Hepatocyte (in vitro differentiated cells): ENCODE results near the gene BCL2L15. TPM values are rescaled to one million over a fixed set of nuclear protein-coding genes. Genes with fewer than 3 reads are reported as not detected.
"Not testable (repeated sequence)": the region's sequence is repeated elsewhere in the genome, so short reads cannot be mapped to it uniquely, and the experiment has no call there.

Source experiments
- DNase-seq: peaks from one replicate; pipeline ENCODE4 v3.0.0-alpha.2; 2016; ENCODE audit warnings: low spot score
- H2AFZ ChIP-seq: fragments of 200-600 bp; sonication (generic); 2 replicates; pipeline ENCODE4 v1.6.0; 2016; ENCODE audit warnings: antibody characterized with exemption, mild to moderate bottlenecking
- H3K27ac ChIP-seq: fragments of 200-600 bp; sonication (generic); 2 replicates; pipeline ENCODE4 v1.5.1; 2016; ENCODE audit warnings: mild to moderate bottlenecking
- H3K27me3 ChIP-seq: fragments of 200-600 bp; sonication (generic); 2 replicates; pipeline ENCODE4 v1.6.1; 2016
- H3K36me3 ChIP-seq: fragments of 200-600 bp; sonication (generic); replicated peaks from 2 replicates; pipeline ENCODE4 v1.5.1; 2016; ENCODE audit warnings: low read depth; ENCODE audit not compliant: insufficient read depth
- H3K4me1 ChIP-seq: fragments of 200-600 bp; sonication (generic); 2 replicates; pipeline ENCODE4 v1.5.1; 2016; ENCODE audit warnings: mild to moderate bottlenecking, moderate library complexity; ENCODE audit not compliant: insufficient read depth
- H3K4me2 ChIP-seq: fragments of 200-600 bp; sonication (generic); 2 replicates; pipeline ENCODE4 v1.6.0; 2016
- H3K4me3 ChIP-seq: fragments of 200-600 bp; sonication (generic); 2 replicates; pipeline ENCODE4 v1.5.1; 2016; ENCODE audit warnings: mild to moderate bottlenecking
- H3K79me2 ChIP-seq: fragments of 200-600 bp; sonication (generic); 2 replicates; pipeline ENCODE4 v1.6.0; 2017; ENCODE audit warnings: mild to moderate bottlenecking
- H3K9me2 ChIP-seq: fragments of 200-600 bp; sonication (generic); replicated peaks from 2 replicates; pipeline ENCODE4 v1.6.0; 2017; ENCODE audit warnings: mild to moderate bottlenecking; ENCODE audit not compliant: insufficient read depth
- H3K9me3 ChIP-seq: fragments of 200-600 bp; sonication (generic); 2 replicates; pipeline ENCODE4 v1.5.1; 2016; ENCODE audit warnings: low read depth, mild to moderate bottlenecking
- H4K20me1 ChIP-seq: fragments of 200-600 bp; sonication (generic); 2 replicates; pipeline ENCODE4 v1.6.0; 2016; ENCODE audit warnings: mild to moderate bottlenecking; ENCODE audit not compliant: insufficient read depth, poor library complexity, severe bottlenecking
- EZH2 ChIP-seq: fragments of 200-600 bp; sonication (generic); IDR thresholded peaks from 2 replicates; pipeline ENCODE4 v1.6.1; 2016; ENCODE audit warnings: antibody characterized with exemption, mild to moderate bottlenecking, borderline replicate concordance
- EZH2phosphoT487 ChIP-seq: fragments of 200-600 bp; sonication (generic); IDR thresholded peaks from one replicate; pipeline ENCODE4 v1.6.1; 2018; ENCODE audit warnings: antibody characterized with exemption, mild to moderate bottlenecking, low read depth, moderate library complexity; ENCODE audit not compliant: unreplicated experiment, severe bottlenecking
- WGBS: methylation state at CpG from one replicate; pipeline ENCODE4 v1.1.6; 2016; ENCODE audit warnings: low lambda C conversion rate; ENCODE audit errors: missing lambda C conversion rate; 5-methylcytosine and 5-hydroxymethylcytosine counted together
- polyA plus RNA-seq: library from polyadenylated mRNA; unstranded; fragments of >200 nt; fragmentation: Nextera tagmentation; extraction: Ambion mirVana; gene quantifications from 2 replicates; pipeline ENCODE4 v1.2.1, GENCODE V29; 2016
- total RNA-seq: library from RNA; depleted of rRNA; stranded (reverse); fragments of >200 nt; gene quantifications from 2 replicates; pipeline ENCODE4 v1.2.3, GENCODE V29; 2014
- TF ChIP-seq, protein P1 (sequence below): fragments of 200-600 bp; sonication (generic); IDR thresholded peaks from 2 replicates; pipeline ENCODE4 v1.5.1; 2016; ENCODE audit warnings: antibody characterized with exemption, mild to moderate bottlenecking; ENCODE audit not compliant: poor library complexity

The BCL2L15 gene
- total and polyA plus RNA-seq, 2 experiments from 2014 or later, result 0.66 to 3.0 TPM

DNA sequence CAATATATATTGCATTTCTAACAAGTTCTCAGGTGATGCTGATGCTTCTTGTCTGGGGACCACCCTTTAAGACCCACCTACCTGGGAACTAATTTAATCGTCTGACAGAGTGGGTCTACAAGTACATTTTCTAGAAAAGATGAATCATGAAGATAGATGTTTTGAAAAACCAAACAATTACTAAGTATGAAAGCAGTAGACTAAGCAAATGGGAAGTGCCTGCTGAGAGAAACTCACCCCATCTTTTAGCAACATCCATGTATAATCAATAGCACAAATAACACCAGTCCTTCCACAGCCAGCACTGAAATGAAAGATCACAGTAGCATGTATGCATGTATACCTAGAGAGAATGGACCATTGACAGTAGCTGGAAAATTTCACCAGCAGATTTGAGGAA, 33.1 kb downstream of the BCL2L15 start:
- no peak overlapping the region for H3K27ac ChIP-seq
- H3K4me1 ChIP-seq, result no peaks in the 10 kb centered on the region
- 48% methylated on average over 1 of the region's 1 CpG for WGBS
- H3K9me3 ChIP-seq, result no peaks in the 10 kb centered on the region
- no peak overlapping the region for H2AFZ ChIP-seq
- no peak overlapping the region for H3K4me2 ChIP-seq
- no peaks in the 10 kb centered on the region for H3K27me3 ChIP-seq
- no peaks in the 10 kb centered on the region for H3K79me2 ChIP-seq
- H3K4me3 ChIP-seq, result no peak overlapping the region
- TF ChIP-seq EZH2 (no peak), EZH2phosphoT487 (no peak)
- TF ChIP-seq, protein P1, sequence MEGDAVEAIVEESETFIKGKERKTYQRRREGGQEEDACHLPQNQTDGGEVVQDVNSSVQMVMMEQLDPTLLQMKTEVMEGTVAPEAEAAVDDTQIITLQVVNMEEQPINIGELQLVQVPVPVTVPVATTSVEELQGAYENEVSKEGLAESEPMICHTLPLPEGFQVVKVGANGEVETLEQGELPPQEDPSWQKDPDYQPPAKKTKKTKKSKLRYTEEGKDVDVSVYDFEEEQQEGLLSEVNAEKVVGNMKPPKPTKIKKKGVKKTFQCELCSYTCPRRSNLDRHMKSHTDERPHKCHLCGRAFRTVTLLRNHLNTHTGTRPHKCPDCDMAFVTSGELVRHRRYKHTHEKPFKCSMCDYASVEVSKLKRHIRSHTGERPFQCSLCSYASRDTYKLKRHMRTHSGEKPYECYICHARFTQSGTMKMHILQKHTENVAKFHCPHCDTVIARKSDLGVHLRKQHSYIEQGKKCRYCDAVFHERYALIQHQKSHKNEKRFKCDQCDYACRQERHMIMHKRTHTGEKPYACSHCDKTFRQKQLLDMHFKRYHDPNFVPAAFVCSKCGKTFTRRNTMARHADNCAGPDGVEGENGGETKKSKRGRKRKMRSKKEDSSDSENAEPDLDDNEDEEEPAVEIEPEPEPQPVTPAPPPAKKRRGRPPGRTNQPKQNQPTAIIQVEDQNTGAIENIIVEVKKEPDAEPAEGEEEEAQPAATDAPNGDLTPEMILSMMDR, result no peak
- DNase-seq, result no peak
- H4K20me1 ChIP-seq, result no peaks in the 10 kb centered on the region
- no peaks in the 10 kb centered on the region for H3K36me3 ChIP-seq
- no peaks in the 10 kb centered on the region for H3K9me2 ChIP-seq

DNA sequence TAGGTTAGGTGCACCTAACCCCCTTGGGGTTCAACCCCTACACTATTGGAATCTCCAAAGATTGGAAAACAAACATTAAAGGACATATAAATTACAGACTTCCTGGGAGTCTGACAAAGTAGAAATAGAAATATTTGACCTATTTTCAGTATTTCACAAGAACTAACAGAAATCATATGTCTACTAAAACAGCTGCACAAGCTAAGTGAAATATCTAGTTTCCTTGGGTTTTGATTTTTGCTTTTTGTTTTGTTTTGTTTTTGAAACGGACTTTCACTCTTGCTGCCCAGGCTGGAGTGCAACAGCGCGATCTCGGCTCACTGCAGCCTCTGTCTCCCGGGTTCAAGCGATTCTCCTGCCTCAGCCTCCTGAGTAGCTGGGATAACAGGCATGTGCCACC, 34.7 kb downstream of the BCL2L15 start:
- not testable (repeated sequence) for H3K79me2 ChIP-seq, H3K27ac ChIP-seq, H3K9me2 ChIP-seq, H3K4me1 ChIP-seq, H3K36me3 ChIP-seq, H3K4me2 ChIP-seq, DNase-seq, H2AFZ ChIP-seq, H3K9me3 ChIP-seq, H4K20me1 ChIP-seq, H3K27me3 ChIP-seq, H3K4me3 ChIP-seq
- 98% methylated on average over 6 of the region's 6 CpGs for WGBS

- H3K9me2 ChIP-seq, result no peaks in the 10 kb centered on the region
- DNase-seq, result no peak
- no peaks in the 10 kb centered on the region for H3K36me3 ChIP-seq
- H3K4me2 ChIP-seq, result no peak overlapping the region
- no peaks in the 10 kb centered on the region for H4K20me1 ChIP-seq
- H3K4me1 ChIP-seq, result no peaks in the 10 kb centered on the region
- no peak overlapping the region for H3K4me3 ChIP-seq
- H2AFZ ChIP-seq, result no peak overlapping the region
- H3K27me3 ChIP-seq, result no peaks in the 10 kb centered on the region
- TF ChIP-seq EZH2phosphoT487, result no peak
- TF ChIP-seq, protein P1, result no peak
- TF ChIP-seq EZH2, result no peak
- no peaks in the 10 kb centered on the region for H3K79me2 ChIP-seq
- H3K27ac ChIP-seq, result no peak overlapping the region
- no peaks in the 10 kb centered on the region for H3K9me3 ChIP-seq
- 85% methylated on average over 3 of the region's 3 CpGs for WGBS
Measured at GRCh38 chr1:113850127-113850796, 37.1 kb downstream of the BCL2L15 start.

- H3K27ac ChIP-seq, result no peak overlapping the region
- no peaks in the 10 kb centered on the region for H3K79me2 ChIP-seq
- no peak for DNase-seq
- no peaks in the 10 kb centered on the region for H3K9me2 ChIP-seq
- TF ChIP-seq EZH2phosphoT487, result no peak
- TF ChIP-seq, protein P1, result no peak
- no peak for TF ChIP-seq EZH2
- no peaks in the 10 kb centered on the region for H4K20me1 ChIP-seq
- H3K4me1 ChIP-seq, result no peaks in the 10 kb centered on the region
- no peaks in the 10 kb centered on the region for H3K9me3 ChIP-seq
- H3K4me3 ChIP-seq, result no peak overlapping the region
- H2AFZ ChIP-seq, result no peak overlapping the region
- no peaks in the 10 kb centered on the region for H3K27me3 ChIP-seq
- no peak overlapping the region for H3K4me2 ChIP-seq
- H3K36me3 ChIP-seq, result no peaks in the 10 kb centered on the region
Measured at GRCh38 chr1:113849072-113849471, 38.3 kb downstream of the BCL2L15 start.
